ENCODE measurements around the gene GKAP1.

DNA sequence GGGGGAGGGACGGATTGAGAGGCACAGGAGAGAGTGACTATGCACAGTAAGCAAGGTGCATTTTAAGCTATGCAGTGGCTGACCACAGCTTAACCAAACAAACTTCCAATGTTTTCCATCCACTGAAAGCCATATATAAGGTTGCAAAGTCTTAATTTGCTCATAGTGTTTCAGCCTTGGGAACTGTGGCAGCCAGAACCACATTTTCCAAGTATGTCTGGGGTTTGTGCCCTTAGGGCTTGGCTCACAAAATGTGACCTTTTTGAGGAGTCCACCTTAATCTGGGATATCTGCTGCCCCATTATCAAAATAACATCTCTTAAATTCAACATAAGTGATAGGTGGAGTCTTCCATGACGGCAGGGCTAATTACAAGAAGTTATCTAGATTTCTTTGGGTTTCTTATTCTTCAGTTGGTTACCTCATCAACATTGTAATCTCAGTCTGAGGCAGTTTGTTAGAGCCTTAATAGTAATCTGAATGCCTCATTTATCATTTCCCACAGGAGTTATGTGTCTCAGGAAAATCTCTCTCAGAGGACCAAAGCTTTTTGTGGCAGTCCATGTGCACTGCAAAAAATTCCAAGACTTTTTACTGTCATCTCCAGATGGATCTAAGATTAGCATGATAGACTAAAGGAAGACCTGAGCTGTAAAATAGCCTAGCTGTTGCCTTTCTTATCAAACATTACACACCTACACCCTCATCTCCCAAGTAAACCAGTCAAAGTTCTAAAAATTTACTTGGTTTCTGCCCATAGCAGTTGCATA, 94.7 kb downstream of the GKAP1 start:
- TF ChIP-seq, protein P1, sequence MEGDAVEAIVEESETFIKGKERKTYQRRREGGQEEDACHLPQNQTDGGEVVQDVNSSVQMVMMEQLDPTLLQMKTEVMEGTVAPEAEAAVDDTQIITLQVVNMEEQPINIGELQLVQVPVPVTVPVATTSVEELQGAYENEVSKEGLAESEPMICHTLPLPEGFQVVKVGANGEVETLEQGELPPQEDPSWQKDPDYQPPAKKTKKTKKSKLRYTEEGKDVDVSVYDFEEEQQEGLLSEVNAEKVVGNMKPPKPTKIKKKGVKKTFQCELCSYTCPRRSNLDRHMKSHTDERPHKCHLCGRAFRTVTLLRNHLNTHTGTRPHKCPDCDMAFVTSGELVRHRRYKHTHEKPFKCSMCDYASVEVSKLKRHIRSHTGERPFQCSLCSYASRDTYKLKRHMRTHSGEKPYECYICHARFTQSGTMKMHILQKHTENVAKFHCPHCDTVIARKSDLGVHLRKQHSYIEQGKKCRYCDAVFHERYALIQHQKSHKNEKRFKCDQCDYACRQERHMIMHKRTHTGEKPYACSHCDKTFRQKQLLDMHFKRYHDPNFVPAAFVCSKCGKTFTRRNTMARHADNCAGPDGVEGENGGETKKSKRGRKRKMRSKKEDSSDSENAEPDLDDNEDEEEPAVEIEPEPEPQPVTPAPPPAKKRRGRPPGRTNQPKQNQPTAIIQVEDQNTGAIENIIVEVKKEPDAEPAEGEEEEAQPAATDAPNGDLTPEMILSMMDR (IDR thresholded peaks at IDR 0.05; ENCODE audit: low read length) = no peak
- no peak for TF ChIP-seq EZH2 (IDR thresholded peaks at IDR 0.05; ENCODE audit: borderline replicate concordance, low read length)

All from OCI-LY1 (cell line).